Activated naive CD4-positive, alpha-beta T cell treated with anti-CD3 and anti-CD28 coated beads, Interleukin-2, amount 50 U/mL, for 24 hours (primary cell): Measurements from ENCODE around the gene PSMC5.

Source experiments
- H3K27ac Mint-ChIP-seq: one replicate; pipeline ENCODE4 v1.8.0; 2021; ENCODE audit warnings: mild to moderate bottlenecking, mixed read lengths
- H3K27me3 Mint-ChIP-seq: one replicate; pipeline ENCODE4 v1.8.0; 2021; ENCODE audit warnings: mixed read lengths
- H3K36me3 Mint-ChIP-seq: one replicate; pipeline ENCODE4 v1.8.0; 2021; ENCODE audit warnings: mixed read lengths
- H3K4me1 Mint-ChIP-seq: one replicate; pipeline ENCODE4 v1.8.0; 2021; ENCODE audit warnings: mixed read lengths
- H3K4me3 Mint-ChIP-seq: one replicate; pipeline ENCODE4 v1.8.0; 2021; ENCODE audit warnings: mild to moderate bottlenecking, mixed read lengths
- H3K9me3 Mint-ChIP-seq: one replicate; pipeline ENCODE4 v1.8.0; 2021; ENCODE audit warnings: mixed read lengths

PSMC5 gene

GRCh38 chr17:63816123-63816522, 11.1 kb upstream of the PSMC5 start:
- Mint-ChIP-seq H3K9me3 (no peaks in the 10 kb centered on the region), H3K27ac (no peak overlapping the region), H3K4me3 (no peak overlapping the region), H3K27me3 (no peaks in the 10 kb centered on the region), H3K4me1 (peaks cover 5% of the 10 kb centered on the region), H3K36me3 (peaks cover 11% of the 10 kb centered on the region)

GRCh38 chr17:63816669-63817068, 10.6 kb upstream of the PSMC5 start:
- Mint-ChIP-seq H3K36me3 (peaks cover 10% of the 10 kb centered on the region), H3K4me3 (no peak overlapping the region), H3K4me1 (peaks cover 6% of the 10 kb centered on the region), H3K27me3 (no peaks in the 10 kb centered on the region), H3K9me3 (no peaks in the 10 kb centered on the region), H3K27ac (no peak overlapping the region)

GRCh38 chr17:63817736-63818385, 9.4 kb upstream of the PSMC5 start:
- Mint-ChIP-seq H3K4me1 (peaks cover 12% of the 10 kb centered on the region), H3K36me3 (peaks cover 13% of the 10 kb centered on the region), H3K4me3 (no peak overlapping the region), H3K9me3 (no peaks in the 10 kb centered on the region), H3K27me3 (no peaks in the 10 kb centered on the region), H3K27ac (no peak overlapping the region)

- no peak overlapping the region for H3K4me3 Mint-ChIP-seq
- H3K27me3 Mint-ChIP-seq = no peaks in the 10 kb centered on the region
- H3K4me1 Mint-ChIP-seq = peaks cover 23% of the 10 kb centered on the region
- no peaks in the 10 kb centered on the region for H3K9me3 Mint-ChIP-seq
- H3K36me3 Mint-ChIP-seq = peaks cover 22% of the 10 kb centered on the region
- peak overlapping the region; percentile 62 for H3K27ac Mint-ChIP-seq
These were observed 8.1 kb upstream of the PSMC5 start for GRCh38 chr17:63819131-63819530.

- peak overlapping the region; percentile 87 for H3K27ac Mint-ChIP-seq
- H3K4me1 Mint-ChIP-seq = peaks cover 30% of the 10 kb centered on the region
- no peaks in the 10 kb centered on the region for H3K27me3 Mint-ChIP-seq
- H3K9me3 Mint-ChIP-seq = no peaks in the 10 kb centered on the region
- no peak overlapping the region for H3K4me3 Mint-ChIP-seq
- peaks cover 28% of the 10 kb centered on the region for H3K36me3 Mint-ChIP-seq
These were observed 7.4 kb upstream of the PSMC5 start for GRCh38 chr17:63819585-63820537.

- Mint-ChIP-seq H3K36me3 (peaks cover 31% of the 10 kb centered on the region), H3K4me3 (no peak overlapping the region)
These were observed 6.2 kb upstream of the PSMC5 start for GRCh38 chr17:63820963-63821561.

GRCh38 chr17:63821804-63822203, 5.4 kb upstream of the PSMC5 start:
- Mint-ChIP-seq H3K27ac (peak overlapping the region; percentile 80), H3K36me3 (peaks cover 32% of the 10 kb centered on the region), H3K27me3 (no peaks in the 10 kb centered on the region), H3K9me3 (no peaks in the 10 kb centered on the region), H3K4me3 (peak overlapping the region; percentile 9), H3K4me1 (peaks cover 37% of the 10 kb centered on the region)

More at GRCh38 chr17:63820963-63821561, 6.2 kb upstream of the PSMC5 start:
- H3K4me1 Mint-ChIP-seq = peaks cover 37% of the 10 kb centered on the region
- no peaks in the 10 kb centered on the region for H3K9me3 Mint-ChIP-seq
- no peaks in the 10 kb centered on the region for H3K27me3 Mint-ChIP-seq
- peak overlapping the region; percentile 4 for H3K27ac Mint-ChIP-seq

GRCh38 chr17:63822537-63822936, 4.7 kb upstream of the PSMC5 start:
- peaks cover 35% of the 10 kb centered on the region for H3K36me3 Mint-ChIP-seq
- no peak overlapping the region for H3K4me3 Mint-ChIP-seq
- no peaks in the 10 kb centered on the region for H3K27me3 Mint-ChIP-seq
- no peak overlapping the region for H3K27ac Mint-ChIP-seq
- peaks cover 37% of the 10 kb centered on the region for H3K4me1 Mint-ChIP-seq
- no peaks in the 10 kb centered on the region for H3K9me3 Mint-ChIP-seq

GRCh38 chr17:63823659-63824331, 3.4 kb upstream of the PSMC5 start:
- Mint-ChIP-seq H3K4me1 (peaks cover 42% of the 10 kb centered on the region), H3K9me3 (no peaks in the 10 kb centered on the region), H3K4me3 (no peak overlapping the region), H3K27ac (peak overlapping the region; percentile 88), H3K27me3 (no peaks in the 10 kb centered on the region), H3K36me3 (peaks cover 37% of the 10 kb centered on the region)

GRCh38 chr17:63824362-63824761, 2.9 kb upstream of the PSMC5 start:
- peaks cover 35% of the 10 kb centered on the region for H3K36me3 Mint-ChIP-seq
- H3K4me1 Mint-ChIP-seq = peaks cover 48% of the 10 kb centered on the region
- H3K9me3 Mint-ChIP-seq = no peaks in the 10 kb centered on the region
- peak overlapping the region; percentile 11 for H3K4me3 Mint-ChIP-seq
- H3K27me3 Mint-ChIP-seq = no peaks in the 10 kb centered on the region
- peak overlapping the region; percentile 88 for H3K27ac Mint-ChIP-seq

GRCh38 chr17:63826468-63827001, 696 bp upstream of the PSMC5 start:
- no peaks in the 10 kb centered on the region for H3K9me3 Mint-ChIP-seq
- peak overlapping the region; percentile 100 for H3K27ac Mint-ChIP-seq
- H3K4me3 Mint-ChIP-seq = peak overlapping the region; percentile 98
- peaks cover 48% of the 10 kb centered on the region for H3K36me3 Mint-ChIP-seq
- no peaks in the 10 kb centered on the region for H3K27me3 Mint-ChIP-seq
- H3K4me1 Mint-ChIP-seq = peaks cover 69% of the 10 kb centered on the region

- peak overlapping the region; percentile 98 for H3K4me3 Mint-ChIP-seq
- H3K36me3 Mint-ChIP-seq = peaks cover 48% of the 10 kb centered on the region
- H3K9me3 Mint-ChIP-seq = no peaks in the 10 kb centered on the region
- no peaks in the 10 kb centered on the region for H3K27me3 Mint-ChIP-seq
- peaks cover 72% of the 10 kb centered on the region for H3K4me1 Mint-ChIP-seq
- H3K27ac Mint-ChIP-seq = peak overlapping the region; percentile 100
These were observed 580 bp downstream of the PSMC5 start for GRCh38 chr17:63827801-63828221.

GRCh38 chr17:63828936-63829335, 1.7 kb downstream of the PSMC5 start:
- Mint-ChIP-seq H3K9me3 (no peaks in the 10 kb centered on the region), H3K36me3 (peaks cover 40% of the 10 kb centered on the region)

GRCh38 chr17:63830278-63830677, 3.0 kb downstream of the PSMC5 start:
- peak overlapping the region; percentile 94 for H3K27ac Mint-ChIP-seq
- peaks cover 35% of the 10 kb centered on the region for H3K36me3 Mint-ChIP-seq
- H3K27me3 Mint-ChIP-seq = no peaks in the 10 kb centered on the region
- H3K4me1 Mint-ChIP-seq = peaks cover 65% of the 10 kb centered on the region
- H3K4me3 Mint-ChIP-seq = peak overlapping the region; percentile 98
- no peaks in the 10 kb centered on the region for H3K9me3 Mint-ChIP-seq

More at GRCh38 chr17:63828936-63829335, 1.7 kb downstream of the PSMC5 start:
- Mint-ChIP-seq H3K27ac (no peak overlapping the region), H3K4me3 (peak overlapping the region; percentile 98), H3K27me3 (no peaks in the 10 kb centered on the region), H3K4me1 (peaks cover 66% of the 10 kb centered on the region)

- Mint-ChIP-seq H3K9me3 (no peaks in the 10 kb centered on the region), H3K4me1 (peaks cover 66% of the 10 kb centered on the region), H3K36me3 (peaks cover 32% of the 10 kb centered on the region), H3K27ac (peak overlapping the region; percentile 68), H3K4me3 (peak overlapping the region; percentile 56), H3K27me3 (no peaks in the 10 kb centered on the region)
These were observed 3.8 kb downstream of the PSMC5 start for GRCh38 chr17:63830904-63831491.
